SK-MEL-5 (cell line): ENCODE results near the gene MYBPC1. TPM values are rescaled to one million over a fixed set of nuclear protein-coding genes. Genes with fewer than 3 reads are reported as not detected.
"Not testable (repeated sequence)": the region's sequence is repeated elsewhere in the genome, so short reads cannot be mapped to it uniquely, and the experiment has no call there.

ENCODE experiments used
- DNase-seq: peaks from one replicate; pipeline ENCODE4 v3.0.0-alpha.2; 2016; ENCODE audit warnings: low read depth, low spot score
- in situ Hi-C: cut with HindIII; loops from 2 replicates; pipeline ENCODE4 v1.10.0; 2016; ENCODE audit warnings: low sequenced_read_pairs, high pct_unique_total_duplicates, low pct_unique_long_range_greater_than_20kb
- polyA plus RNA-seq, 2 experiments: library from polyadenylated mRNA; depleted of rRNA; stranded (reverse); fragments of >200 nt; gene quantifications; 2 replicates each; pipeline ENCODE4 v1.2.3, GENCODE V29; 2015
- total RNA-seq: library from RNA; depleted of rRNA; stranded (reverse); fragments of >200 nt; shearing (Covaris generic); gene quantifications from 2 replicates; pipeline ENCODE4 v1.2.3, GENCODE V29; 2014; rRNA removed

The MYBPC1 gene
- not detected in 2 replicates for total RNA-seq
- 0.15 TPM in 1 of 2 replicates, not detected in the other for polyA plus RNA-seq (2015; cell fraction: cytosol; rRNA removed)
- 0.94 TPM in 1 of 2 replicates, not detected in the other for polyA plus RNA-seq (2015; cell fraction: nucleus; rRNA removed)

DNA sequence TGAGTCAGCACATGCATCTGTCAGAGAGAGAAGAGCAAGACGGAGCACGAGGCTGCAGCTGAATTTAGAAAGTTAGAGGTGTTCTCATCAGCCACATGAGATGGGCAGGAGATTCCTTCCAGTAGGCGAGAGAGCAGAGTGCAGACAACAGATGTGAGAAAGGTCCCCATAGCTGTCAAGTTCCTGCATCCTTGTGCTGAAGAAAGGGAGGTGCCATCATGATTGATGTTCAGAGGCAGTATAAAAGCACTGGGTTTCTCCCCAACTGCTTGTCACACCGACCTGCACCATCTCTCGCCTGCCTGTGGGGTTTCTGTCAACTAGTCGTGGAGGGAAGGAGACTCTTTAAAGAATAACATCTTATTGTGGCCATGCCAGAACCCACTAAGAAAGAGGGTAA lies at the start of gene MYBPC1:
MYBPC1 (plus strand) TSS at position 272 of the 400 bp plus-strand sequence; CDS start at position 372, 100 bp downstream.
- in situ Hi-C loops, result no loop called here
- DNase-seq, result no peak

DNA sequence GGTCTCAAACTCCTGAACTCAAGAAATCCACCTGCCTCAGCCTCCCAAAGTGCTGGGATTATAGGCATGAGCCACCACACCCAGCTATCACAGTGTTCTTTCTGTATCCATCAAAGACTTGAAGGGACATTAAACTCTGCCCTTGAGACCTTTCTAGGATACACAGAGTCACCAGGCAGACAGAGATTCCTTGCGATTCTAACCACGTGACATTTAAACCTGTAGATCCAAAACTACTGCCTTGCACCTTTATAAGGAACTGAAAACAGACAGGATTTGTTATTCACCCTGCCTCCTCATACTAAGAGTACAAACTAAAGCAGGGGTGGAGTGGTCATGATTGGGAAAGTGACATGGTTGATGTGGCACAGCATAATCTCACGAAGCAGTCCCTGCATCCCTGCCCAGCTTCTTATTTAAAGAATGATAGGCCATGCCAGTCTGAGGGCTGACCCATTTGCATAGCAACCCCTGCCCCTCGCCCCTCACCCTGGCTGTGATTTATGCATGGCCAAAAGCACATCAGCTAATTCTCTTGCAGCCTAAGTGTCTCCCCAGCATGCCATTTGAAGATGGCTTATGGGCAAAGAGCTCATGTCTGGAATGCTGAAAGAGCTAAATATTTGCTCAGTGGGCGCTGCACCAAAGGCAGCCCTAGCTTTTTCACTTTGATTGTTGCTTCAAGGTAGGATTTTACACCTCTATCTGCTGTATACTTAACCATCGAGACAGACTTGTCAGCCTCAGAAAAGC lies 43.2 kb upstream of the MYBPC1 start:
- DNase-seq, result no peak
- in situ Hi-C loops, result no loop called here

GRCh38 chr12:101552277-101552676 lies 42.5 kb upstream of the MYBPC1 start:
- DNase-seq, result peak; percentile 20
- in situ Hi-C loops, result no loop called here

DNA sequence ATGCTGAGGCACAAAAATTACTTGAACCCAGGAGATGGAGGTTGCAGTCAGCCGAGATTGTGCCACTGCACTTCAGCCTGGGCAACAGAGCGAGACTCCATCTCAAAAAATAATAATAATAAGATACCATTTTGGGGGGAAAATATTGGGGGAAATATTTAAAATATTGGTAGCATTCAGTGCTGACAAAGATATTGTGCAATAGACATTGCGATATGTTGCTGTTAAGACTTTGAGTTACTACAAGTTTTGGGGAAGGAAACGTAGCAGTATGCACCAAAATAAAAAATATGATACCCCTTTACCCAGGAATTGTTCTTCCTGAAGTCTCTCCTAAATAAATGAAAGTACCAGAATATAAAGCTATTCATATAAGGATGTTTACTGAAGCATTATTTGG lies 37.7 kb upstream of the MYBPC1 start:
- DNase-seq, result no peak
- in situ Hi-C loops, result no loop called here

GRCh38 chr12:101558726-101559125 lies 36.0 kb upstream of the MYBPC1 start:
- in situ Hi-C loops, DNase-seq: not testable (repeated sequence)

DNA sequence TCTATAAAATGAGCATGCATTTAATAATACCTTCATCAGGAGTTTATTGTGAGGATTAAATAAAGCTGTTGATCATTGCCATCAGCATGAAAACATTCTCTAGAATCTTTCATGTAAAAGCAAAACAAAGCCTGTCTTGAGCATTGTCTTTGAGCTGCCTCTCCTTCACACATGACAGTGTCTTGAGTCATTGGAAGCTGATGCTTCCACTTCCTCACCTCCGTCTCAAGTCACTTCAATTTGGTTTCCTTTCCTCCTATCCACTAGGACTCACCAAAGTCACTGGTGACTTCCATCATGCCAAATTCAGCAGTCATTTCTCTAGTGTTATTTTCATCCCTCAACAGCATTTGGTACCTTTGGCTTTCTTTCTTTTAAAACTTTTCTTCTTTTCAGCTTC lies 31.6 kb upstream of the MYBPC1 start:
- in situ Hi-C loops, result no loop called here
- DNase-seq, result no peak

DNA sequence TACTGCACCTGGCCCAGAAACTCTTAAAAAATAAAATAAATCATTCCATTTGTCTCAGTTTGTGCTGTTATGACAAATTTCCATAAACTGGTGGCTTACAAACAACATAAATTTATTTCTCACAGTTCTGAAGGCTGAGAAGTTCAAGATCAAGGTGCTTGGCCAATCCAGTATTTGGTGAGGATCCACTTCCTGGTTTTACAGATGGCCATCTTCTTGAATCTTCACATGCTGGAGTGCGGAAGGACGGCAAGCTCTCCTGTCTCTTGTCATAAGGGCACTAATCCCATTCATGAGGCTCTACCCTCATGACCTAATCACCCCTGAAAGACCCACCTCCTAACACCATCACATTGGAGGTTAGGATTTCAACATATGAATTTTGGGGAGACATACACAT lies 29.9 kb upstream of the MYBPC1 start:
- no peak for DNase-seq
- in situ Hi-C loops, result no loop called here

DNA sequence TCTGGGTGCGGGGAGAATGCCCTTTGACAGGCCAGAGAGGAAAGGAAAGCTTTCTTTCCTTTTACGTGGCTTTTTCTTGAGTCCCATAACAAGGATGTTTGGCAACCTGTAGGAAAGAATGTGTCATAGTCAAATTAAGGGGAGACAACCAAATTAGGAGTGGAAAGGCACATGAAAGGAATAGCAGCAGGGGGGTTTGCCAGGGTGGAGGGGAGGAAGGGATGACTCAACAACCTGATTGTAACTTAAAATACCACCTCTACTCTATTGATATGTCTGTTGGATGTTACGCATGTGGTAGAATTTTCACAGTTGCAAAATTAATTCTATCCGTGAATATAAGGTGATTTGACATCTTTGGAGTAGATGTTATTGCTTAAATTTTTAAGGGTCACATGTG lies 28.5 kb upstream of the MYBPC1 start:
- in situ Hi-C loops, result no loop called here
- DNase-seq, result no peak

- in situ Hi-C loops, result no loop called here
Measured at GRCh38 chr12:101567918-101568317, 26.9 kb upstream of the MYBPC1 start.

DNA sequence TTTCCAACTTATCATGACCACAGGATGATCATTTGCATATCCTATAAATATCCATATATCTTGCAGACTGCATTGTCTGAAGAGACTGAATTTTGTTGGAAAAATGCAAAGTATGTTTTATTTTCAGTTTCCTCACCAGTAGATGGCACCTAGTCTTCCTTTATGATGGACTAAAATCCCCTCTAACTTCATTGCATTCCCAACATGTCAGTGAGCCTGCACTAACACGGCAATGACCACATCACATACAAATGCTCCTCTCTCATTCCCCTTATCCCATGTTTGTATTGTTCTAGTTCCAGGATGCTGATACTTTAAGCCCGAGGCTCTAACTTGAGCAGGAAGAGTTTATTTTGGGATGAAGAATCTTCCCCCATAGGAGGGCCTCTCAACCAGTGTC lies 24.7 kb upstream of the MYBPC1 start:
- in situ Hi-C loops, result no loop called here
- peak; percentile 80 for DNase-seq

More at GRCh38 chr12:101567918-101568317, 26.9 kb upstream of the MYBPC1 start:
- peak; percentile 76 for DNase-seq

GRCh38 chr12:101571105-101571504 lies 23.7 kb upstream of the MYBPC1 start:
- no peak for DNase-seq
- in situ Hi-C loops, result no loop called here

GRCh38 chr12:101573743-101574142 lies 21.0 kb upstream of the MYBPC1 start:
- in situ Hi-C loops, result no loop called here
- DNase-seq, result no peak

- in situ Hi-C loops, result no loop called here
Measured at GRCh38 chr12:101578417-101578816, 16.4 kb upstream of the MYBPC1 start.

DNA sequence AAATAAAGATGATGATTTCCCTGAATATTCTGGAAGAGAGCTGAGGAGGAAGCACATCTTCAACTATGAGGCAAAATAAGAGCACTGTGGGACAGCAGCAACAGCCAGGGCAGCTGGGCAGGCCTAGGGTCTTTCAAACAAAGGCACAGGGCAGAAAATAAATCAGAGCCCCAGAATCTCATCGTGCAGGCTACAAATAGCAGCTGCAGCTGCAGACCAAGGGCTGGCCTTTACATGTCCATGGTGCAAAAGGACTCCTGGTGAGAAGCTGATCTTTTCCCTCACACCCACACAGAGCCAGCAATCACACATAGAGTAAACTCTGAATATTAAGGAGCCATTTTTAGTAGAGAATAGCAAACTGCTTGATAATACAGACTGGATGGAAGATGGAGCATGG lies 13.6 kb upstream of the MYBPC1 start:
- in situ Hi-C loops, result no loop called here
- no peak for DNase-seq

More at GRCh38 chr12:101578417-101578816, 16.4 kb upstream of the MYBPC1 start:
- no peak for DNase-seq

GRCh38 chr12:101582937-101583336 lies 11.8 kb upstream of the MYBPC1 start:
- in situ Hi-C loops, result no loop called here
- no peak for DNase-seq

GRCh38 chr12:101590383-101590782 lies 4.4 kb upstream of the MYBPC1 start:
- DNase-seq, result no peak
- in situ Hi-C loops, result no loop called here

- DNase-seq, result no peak
- in situ Hi-C loops, result no loop called here
Measured at GRCh38 chr12:101591781-101592180, 3.0 kb upstream of the MYBPC1 start.

- no peak for DNase-seq
- in situ Hi-C loops, result no loop called here
Measured at GRCh38 chr12:101592448-101592847, 2.3 kb upstream of the MYBPC1 start.

DNA sequence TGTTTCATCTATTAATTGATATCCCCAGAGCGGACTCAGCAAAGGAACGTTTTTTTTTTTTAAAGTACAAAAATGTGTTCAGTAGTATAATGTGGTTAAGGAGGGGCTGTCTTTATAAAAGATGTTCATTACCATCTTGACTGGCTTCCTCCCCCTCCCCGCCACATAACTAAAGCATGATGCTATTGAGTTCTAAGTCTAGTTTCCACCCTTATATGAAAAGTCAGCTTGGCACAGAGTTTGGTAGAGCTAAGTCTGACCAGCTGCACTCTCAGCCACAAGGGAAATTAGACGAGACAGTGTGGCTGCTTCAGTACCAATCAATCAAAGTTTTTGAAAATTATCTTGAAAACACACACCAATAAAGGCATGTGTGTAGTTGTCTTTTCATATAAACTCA lies 1.9 kb upstream of the MYBPC1 start:
- DNase-seq, result no peak
- in situ Hi-C loops, result no loop called here
